Hepatocyte (in vitro differentiated cells): ENCODE data around the gene SLC44A1.

Experiments
- CTCF ChIP-seq: fragments of 200-600 bp; sonication (generic); IDR thresholded peaks from 2 replicates; pipeline ENCODE4 v1.5.1; 2016; ENCODE audit warnings: antibody characterized with exemption, mild to moderate bottlenecking; ENCODE audit not compliant: poor library complexity
- EZH2 ChIP-seq: fragments of 200-600 bp; sonication (generic); IDR thresholded peaks from 2 replicates; pipeline ENCODE4 v1.6.1; 2016; ENCODE audit warnings: antibody characterized with exemption, mild to moderate bottlenecking, borderline replicate concordance
- EZH2phosphoT487 ChIP-seq: fragments of 200-600 bp; sonication (generic); IDR thresholded peaks from one replicate; pipeline ENCODE4 v1.6.1; 2018; ENCODE audit warnings: antibody characterized with exemption, mild to moderate bottlenecking, low read depth, moderate library complexity; ENCODE audit not compliant: unreplicated experiment, severe bottlenecking

GRCh38 chr9:105284463-105284862 lies 40.0 kb downstream of the SLC44A1 start:
- TF ChIP-seq CTCF (no peak), EZH2phosphoT487 (no peak), EZH2 (no peak)
